ENCODE measurements around the gene FECH.
"Not testable (repeated sequence)": the region's sequence is repeated elsewhere in the genome, so short reads cannot be mapped to it uniquely, and the experiment has no call there.

Gene FECH

DNA sequence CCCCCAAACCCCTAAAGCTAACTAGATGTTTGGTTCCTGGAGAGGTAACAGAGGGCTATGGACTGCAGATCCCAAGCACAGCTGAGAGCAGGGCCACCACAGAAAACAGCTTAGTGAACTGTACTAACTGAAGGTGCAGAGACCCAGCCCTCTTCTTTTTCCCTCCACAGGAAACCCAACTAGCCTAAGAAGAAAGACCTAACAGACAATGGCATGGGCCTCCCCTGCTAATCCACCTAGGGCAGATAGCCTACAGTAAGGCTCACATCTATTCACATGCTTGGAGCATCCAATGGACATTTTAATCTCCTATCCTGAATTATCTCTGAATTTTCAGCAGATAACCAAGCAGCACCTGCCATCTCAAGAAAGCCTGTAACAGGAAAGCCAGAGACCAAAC lies 8.8 kb upstream of the FECH start:
- no peak for TF ChIP-seq CTCF (IDR thresholded peaks at IDR 0.05; ENCODE audit: low read depth, low read length, missing control alignments)
- no peak for DNase-seq (ENCODE audit: extremely low read depth, low read depth)
- no peak overlapping the region for H3K4me3 ChIP-seq (replicated peaks; ENCODE audit: low read depth, low read length)

DNA sequence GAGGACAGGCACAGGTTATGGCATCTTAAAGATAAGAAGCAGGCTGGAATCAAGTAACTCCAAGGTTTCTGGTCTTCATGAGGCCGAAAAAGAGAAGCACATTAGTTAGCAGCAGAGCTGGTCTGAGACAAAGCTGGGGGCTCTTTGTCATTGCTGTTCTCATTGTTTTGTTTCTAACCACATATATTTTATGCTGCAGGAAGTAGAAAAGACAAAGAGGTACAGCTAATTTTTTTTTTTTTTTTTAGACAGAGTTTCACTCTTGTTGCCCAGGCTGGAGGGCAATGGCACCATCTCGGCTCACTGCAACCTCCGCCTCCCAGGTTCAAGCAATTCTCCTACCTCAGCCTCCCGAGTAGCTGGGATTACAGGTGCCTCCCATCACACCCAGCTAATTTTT lies 6.2 kb upstream of the FECH start:
- not testable (repeated sequence) for H3K4me3 ChIP-seq (replicated peaks; ENCODE audit: low read depth, low read length); DNase-seq (ENCODE audit: extremely low read depth, low read depth)

GRCh38 chr18:57589161-57589560 lies 2.7 kb upstream of the FECH start:
- no peak for DNase-seq (ENCODE audit: extremely low read depth, low read depth)
- H3K4me3 ChIP-seq (replicated peaks; ENCODE audit: low read depth, low read length): no peak overlapping the region
- TF ChIP-seq CTCF (IDR thresholded peaks at IDR 0.05; ENCODE audit: low read depth, low read length, missing control alignments): no peak

DNA sequence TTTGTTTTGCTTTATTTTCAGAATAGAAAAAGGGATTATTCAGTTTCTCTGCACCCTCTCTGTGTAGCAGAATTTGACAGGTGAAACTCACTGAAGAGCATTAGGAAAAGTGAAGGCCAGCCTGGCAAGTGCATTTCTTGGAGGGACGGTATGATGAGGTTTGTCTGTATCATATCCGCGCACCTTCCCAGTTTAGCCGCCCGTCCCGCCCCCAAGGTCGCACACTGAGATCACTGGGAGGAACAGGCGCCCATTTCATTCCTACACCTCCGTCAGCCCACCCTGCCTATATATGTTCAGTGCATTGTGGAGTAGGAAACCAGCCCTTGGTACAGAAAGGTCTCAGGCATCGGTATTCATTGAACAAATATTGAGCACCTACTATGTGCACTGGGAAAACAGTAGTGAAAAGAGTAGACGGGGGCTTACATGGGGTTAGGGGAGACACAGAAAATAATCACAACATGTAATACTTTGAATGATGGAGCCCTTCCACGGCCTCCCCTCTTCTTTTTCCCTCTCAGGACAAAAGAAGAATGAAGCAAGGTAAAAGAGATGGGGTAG lies 678 bp upstream of the FECH start:
- no peak for TF ChIP-seq CTCF (IDR thresholded peaks at IDR 0.05; ENCODE audit: low read depth, low read length, missing control alignments)
- no peak for DNase-seq (ENCODE audit: extremely low read depth, low read depth)
- peak overlapping the region; percentile 71 for H3K4me3 ChIP-seq (replicated peaks; ENCODE audit: low read depth, low read length)

- TF ChIP-seq CTCF (IDR thresholded peaks at IDR 0.05; ENCODE audit: low read depth, low read length, missing control alignments): no peak
- H3K4me3 ChIP-seq (replicated peaks; ENCODE audit: low read depth, low read length): peak overlapping the region; percentile 71
- DNase-seq (ENCODE audit: extremely low read depth, low read depth): no peak
These were observed 649 bp downstream of the FECH start for GRCh38 chr18:57585855-57586250.

GRCh38 chr18:57585421-57585820 lies 1.1 kb downstream of the FECH start:
- DNase-seq (ENCODE audit: extremely low read depth, low read depth): no peak
- no peak for TF ChIP-seq CTCF (IDR thresholded peaks at IDR 0.05; ENCODE audit: low read depth, low read length, missing control alignments)
- H3K4me3 ChIP-seq (replicated peaks; ENCODE audit: low read depth, low read length): peak overlapping the region; percentile 71

DNA sequence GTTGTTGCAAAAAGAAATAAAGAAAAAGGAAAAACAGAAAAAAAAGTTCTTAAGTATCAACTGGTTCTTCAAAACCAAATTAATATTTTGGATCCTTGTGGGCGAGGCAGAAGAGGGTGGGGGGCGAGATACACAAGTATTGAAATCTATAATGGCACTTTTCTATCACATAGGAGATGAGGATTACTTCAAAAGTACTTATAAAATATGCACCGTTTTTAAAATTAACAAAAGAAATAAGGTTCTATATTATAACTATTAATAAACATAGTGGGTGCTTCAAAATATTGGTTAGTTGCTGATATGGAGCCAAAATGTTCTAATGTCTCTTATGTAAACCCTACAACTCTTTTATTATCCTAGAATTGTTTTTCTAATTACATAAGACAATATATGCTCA lies 2.1 kb downstream of the FECH start:
- no peak for TF ChIP-seq CTCF (IDR thresholded peaks at IDR 0.05; ENCODE audit: low read depth, low read length, missing control alignments)
- no peak for DNase-seq (ENCODE audit: extremely low read depth, low read depth)
- no peak overlapping the region for H3K4me3 ChIP-seq (replicated peaks; ENCODE audit: low read depth, low read length)

All from HFF-Myc (cell line).